IPS-NIHi7 (cell line): ENCODE results near the gene TRMT1.
A peak's percentile ranks its signal among the peaks of the same experiment; 100 is the strongest.

Experiments used
- DNase-seq: peaks from one replicate; pipeline ENCODE4 v3.0.0; 2012; ENCODE audit warnings: mixed read lengths; ENCODE audit errors: extremely low spot score

Gene TRMT1

GRCh38 chr19:13122980-13123957, 6.7 kb upstream of the TRMT1 start:
- no peak for DNase-seq

GRCh38 chr19:13122275-13122878, 5.8 kb upstream of the TRMT1 start:
- no peak for DNase-seq

DNA sequence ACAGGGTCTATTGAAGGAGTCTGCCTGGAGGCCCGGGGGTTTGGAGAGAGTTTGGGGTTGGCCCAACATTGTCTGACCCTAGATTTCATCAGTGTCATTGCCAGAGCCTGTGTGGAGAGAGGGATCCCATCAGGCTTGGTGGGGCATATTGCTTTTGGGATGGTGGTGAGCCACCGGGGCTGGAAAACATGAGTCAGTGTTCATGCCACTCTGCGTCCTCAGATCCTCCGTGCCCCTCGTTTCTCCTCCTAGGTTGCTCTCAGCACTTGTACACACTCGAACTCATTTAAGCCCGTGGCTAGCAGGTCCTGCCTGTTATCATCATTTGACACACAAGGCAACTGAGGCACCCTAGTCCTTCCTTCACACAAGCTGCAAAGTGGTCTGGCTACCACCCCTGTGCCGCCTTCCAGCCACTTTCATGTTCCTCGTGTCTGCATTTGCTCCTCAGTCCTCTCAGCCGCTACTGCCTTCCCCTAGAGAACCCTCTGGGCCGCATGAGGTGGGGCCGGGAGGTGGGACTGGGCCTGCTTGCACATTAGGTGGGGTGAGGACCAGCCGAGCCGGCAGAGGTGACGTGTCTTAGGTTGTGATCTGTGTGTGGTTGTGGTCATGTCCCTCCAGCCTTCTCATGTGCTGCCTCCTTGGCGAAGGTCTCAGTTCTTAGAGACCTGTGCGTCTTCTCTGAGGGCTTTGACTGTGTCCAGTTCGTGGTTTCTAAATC, 5.2 kb upstream of the TRMT1 start:
- DNase-seq, result no peak

- no peak for DNase-seq
These were observed 4.3 kb upstream of the TRMT1 start for GRCh38 chr19:13120817-13121216.

- no peak for DNase-seq
These were observed 3.5 kb upstream of the TRMT1 start for GRCh38 chr19:13120031-13120430.

GRCh38 chr19:13119627-13120026, 3.1 kb upstream of the TRMT1 start:
- no peak for DNase-seq

- DNase-seq, result peak; percentile 96
These were observed 2.1 kb upstream of the TRMT1 start for GRCh38 chr19:13118424-13119193.

- DNase-seq, result peak; percentile 95
These were observed 1.4 kb upstream of the TRMT1 start, which contains the start of gene NACC1 for GRCh38 chr19:13117772-13118423. Gene NACC1 (plus strand): TSS chr19:13118264. CDS start chr19:13135208, 16,944 bp downstream.

DNA sequence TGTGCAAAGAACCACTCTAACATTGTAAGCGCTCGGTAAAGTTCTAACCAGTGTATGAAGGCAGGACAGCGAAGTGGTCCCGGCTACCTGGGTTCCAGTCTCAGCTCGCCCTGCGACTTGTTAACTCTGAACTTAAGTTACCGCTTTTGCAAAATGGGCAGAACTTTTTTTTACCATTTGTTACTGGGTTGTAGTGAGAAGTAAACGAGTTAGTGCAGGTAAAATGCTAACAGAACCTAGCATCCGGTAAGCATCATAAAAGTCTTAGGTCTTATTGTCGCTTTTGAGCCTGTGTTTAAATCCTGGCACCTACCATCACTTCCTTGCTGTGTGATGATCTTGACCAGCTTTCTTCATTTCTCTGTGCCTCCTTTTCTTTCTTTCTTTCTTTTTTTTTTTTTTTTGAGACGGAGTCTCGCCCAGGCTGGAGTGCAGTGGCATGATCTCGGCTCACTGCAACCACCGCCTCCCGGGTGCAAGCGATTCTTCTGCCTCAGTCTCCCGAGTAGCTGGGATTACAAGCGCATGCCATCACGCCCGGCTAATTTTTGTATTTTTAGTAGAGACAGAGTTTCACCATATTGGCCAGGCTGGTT, 734 bp upstream of the TRMT1 start:
- DNase-seq, result no peak

- no peak for DNase-seq
These were observed 631 bp downstream of the TRMT1 start for GRCh38 chr19:13115936-13116281.

- DNase-seq, result no peak
These were observed 4.0 kb downstream of the TRMT1 start for GRCh38 chr19:13112555-13112954.

GRCh38 chr19:13110099-13110610, 6.4 kb downstream of the TRMT1 start:
- no peak for DNase-seq

DNA sequence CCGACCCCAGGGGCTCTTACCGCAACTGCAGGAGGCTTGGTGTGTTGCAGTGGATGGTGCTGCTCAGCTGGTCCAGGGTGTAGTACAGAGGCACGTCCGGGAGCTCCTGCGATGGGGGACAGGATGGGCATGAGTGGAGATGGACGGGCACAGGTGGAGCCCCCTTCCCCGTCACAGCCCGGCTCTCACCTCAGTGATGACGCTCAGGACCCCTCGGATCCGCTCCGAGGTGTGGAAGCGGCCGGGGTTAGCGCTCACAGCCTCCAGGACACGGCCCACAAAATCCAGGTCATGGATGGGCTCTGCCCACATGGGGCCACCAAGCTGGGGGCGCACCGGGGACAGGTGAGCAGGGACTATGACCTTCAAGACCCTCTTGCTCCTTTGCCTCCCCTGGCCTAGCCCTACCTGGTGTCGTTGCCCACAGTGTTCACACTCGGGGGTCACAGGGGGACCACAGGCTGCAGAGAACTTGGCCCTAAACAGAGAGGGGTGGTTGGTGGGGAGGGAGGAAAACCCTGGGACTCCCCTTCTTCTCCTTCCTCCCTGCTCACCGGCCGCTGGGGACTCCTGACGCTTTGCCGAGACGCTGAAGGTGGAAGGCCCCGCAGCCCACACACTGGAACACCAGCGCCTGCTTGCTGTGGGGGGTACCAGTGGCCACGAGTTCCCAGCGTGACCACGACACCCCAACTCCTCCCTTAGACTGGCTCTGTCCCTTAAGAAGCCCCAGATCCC, 7.0 kb downstream of the TRMT1 start:
- DNase-seq, result no peak

GRCh38 chr19:13104848-13105711, 11.5 kb downstream of the TRMT1 start:
- DNase-seq, result no peak

DNA sequence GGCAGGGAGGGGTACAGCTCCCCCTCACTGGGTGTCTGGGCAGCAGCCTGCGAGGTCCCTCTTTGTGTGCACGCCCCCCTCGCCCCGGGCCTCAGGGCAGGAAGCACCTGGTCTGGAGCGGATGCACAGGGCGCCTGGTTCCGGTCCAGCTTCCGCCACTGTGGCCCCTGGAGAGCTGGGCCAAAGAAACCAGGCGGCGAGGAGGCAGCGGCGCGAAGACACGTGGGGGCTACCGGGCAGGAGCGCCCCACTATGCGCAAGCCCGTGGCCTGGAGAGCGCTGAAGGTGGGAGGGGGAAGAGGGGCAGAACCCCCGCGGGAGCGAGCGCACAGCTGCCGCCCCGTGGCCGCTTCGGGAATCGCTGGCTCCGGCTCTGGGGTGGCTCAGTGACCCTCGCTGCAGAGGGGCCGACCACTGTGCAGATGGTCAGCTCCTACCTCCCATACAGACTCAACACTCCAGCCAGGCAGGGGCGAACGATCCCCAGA, 12.1 kb downstream of the TRMT1 start:
- DNase-seq, result peak; percentile 72

- no peak for DNase-seq
These were observed 12.8 kb downstream of the TRMT1 start for GRCh38 chr19:13103581-13104359.

- peak; percentile 80 for DNase-seq
These were observed 13.6 kb downstream of the TRMT1 start, which contains the start of gene LYL1 for GRCh38 chr19:13102666-13103580. Gene LYL1 (minus strand): TSS chr19:13102858. CDS start chr19:13101171, 1,687 bp downstream.
